ENCODE data around the gene CDK5RAP2. TPM values are rescaled to one million over a fixed set of nuclear protein-coding genes. Genes with fewer than 3 reads are reported as not detected.

Gene CDK5RAP2
- total and polyA plus RNA-seq, 2 donors (not counting 1 experiment from before 2014, with no cell fraction given): 17.7 to 48.6 TPM

- Histone ChIP-seq H3K4me1 (ENCODE audit: control insufficient read depth, extremely low read depth, insufficient read depth, low read length) (no peaks in the 10 kb centered on the region), H3K27ac (ENCODE audit: insufficient read depth, low read length) (no peak overlapping the region), H3K79me2 (ENCODE audit: control insufficient read depth, insufficient read depth, low read length) (no peaks in the 10 kb centered on the region), H3K36me3 (ENCODE audit: control insufficient read depth, insufficient read depth, low read length) (peaks cover 2% of the 10 kb centered on the region), H3K27me3 (ENCODE audit: control insufficient read depth, insufficient read depth, low read length) (no peaks in the 10 kb centered on the region), H3K9me3 (ENCODE audit: control insufficient read depth, insufficient read depth, low read depth, low read length) (no peaks in the 10 kb centered on the region), H2AFZ (ENCODE audit: low read length) (no peak overlapping the region), H3K4me2 (ENCODE audit: extremely low read depth, insufficient read depth, low read length) (no peak overlapping the region), H3K9ac (ENCODE audit: insufficient read depth, low read length) (no peak overlapping the region), H3K4me3 (replicated peaks in 1 of 4; ENCODE audit: control extremely low read depth in 1 of 4, insufficient read depth in 1 of 4, low read depth in 3 of 4, low read length in 4 of 4) (no peak overlapping the region), H4K20me1 (ENCODE audit: control insufficient read depth, extremely low read depth, insufficient read depth, low read length) (no peaks in the 10 kb centered on the region)
- no peak for TF ChIP-seq EZH2 (IDR thresholded peaks at IDR 0.05; ENCODE audit: low read length, missing control alignments)
- DNase-seq (ENCODE audit: low read depth in 2 of 2): no peak
These were observed 127.3 kb downstream of the CDK5RAP2 start for GRCh38 chr9:120452631-120453030.

DNA sequence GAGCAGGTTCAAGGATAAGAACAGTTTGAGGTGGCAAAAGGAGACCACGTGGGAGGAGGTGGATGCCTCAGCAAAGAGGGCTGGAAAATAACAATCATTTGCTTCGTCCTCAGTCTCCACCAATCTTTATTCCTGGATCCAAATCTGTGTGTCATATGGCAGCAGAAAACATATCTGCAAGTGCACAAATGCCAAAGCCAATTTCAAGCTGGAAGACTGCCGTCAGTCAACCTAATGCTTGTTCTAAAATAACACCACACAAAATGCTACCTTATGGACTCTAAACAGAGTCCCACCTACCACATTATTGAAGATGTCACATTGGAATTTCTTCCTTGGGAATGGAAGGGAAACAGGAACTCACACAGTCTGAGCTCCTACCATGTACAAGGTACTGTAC is 129.1 kb downstream of the CDK5RAP2 start:
- Histone ChIP-seq H3K36me3 (ENCODE audit: control insufficient read depth, insufficient read depth, low read length) (no peaks in the 10 kb centered on the region), H2AFZ (ENCODE audit: low read length) (no peak overlapping the region), H3K4me1 (ENCODE audit: control insufficient read depth, extremely low read depth, insufficient read depth, low read length) (no peaks in the 10 kb centered on the region), H3K9me3 (ENCODE audit: control insufficient read depth, insufficient read depth, low read depth, low read length) (no peaks in the 10 kb centered on the region), H3K27ac (ENCODE audit: insufficient read depth, low read length) (no peak overlapping the region), H3K79me2 (ENCODE audit: control insufficient read depth, insufficient read depth, low read length) (no peaks in the 10 kb centered on the region), H3K27me3 (ENCODE audit: control insufficient read depth, insufficient read depth, low read length) (no peaks in the 10 kb centered on the region), H4K20me1 (ENCODE audit: control insufficient read depth, extremely low read depth, insufficient read depth, low read length) (no peaks in the 10 kb centered on the region), H3K4me2 (ENCODE audit: extremely low read depth, insufficient read depth, low read length) (no peak overlapping the region), H3K4me3 (replicated peaks in 1 of 4; ENCODE audit: control extremely low read depth in 1 of 4, insufficient read depth in 1 of 4, low read depth in 3 of 4, low read length in 4 of 4) (no peak overlapping the region), H3K9ac (ENCODE audit: insufficient read depth, low read length) (no peak overlapping the region)
- DNase-seq (ENCODE audit: low read depth in 2 of 2): no peak
- TF ChIP-seq, protein P1, sequence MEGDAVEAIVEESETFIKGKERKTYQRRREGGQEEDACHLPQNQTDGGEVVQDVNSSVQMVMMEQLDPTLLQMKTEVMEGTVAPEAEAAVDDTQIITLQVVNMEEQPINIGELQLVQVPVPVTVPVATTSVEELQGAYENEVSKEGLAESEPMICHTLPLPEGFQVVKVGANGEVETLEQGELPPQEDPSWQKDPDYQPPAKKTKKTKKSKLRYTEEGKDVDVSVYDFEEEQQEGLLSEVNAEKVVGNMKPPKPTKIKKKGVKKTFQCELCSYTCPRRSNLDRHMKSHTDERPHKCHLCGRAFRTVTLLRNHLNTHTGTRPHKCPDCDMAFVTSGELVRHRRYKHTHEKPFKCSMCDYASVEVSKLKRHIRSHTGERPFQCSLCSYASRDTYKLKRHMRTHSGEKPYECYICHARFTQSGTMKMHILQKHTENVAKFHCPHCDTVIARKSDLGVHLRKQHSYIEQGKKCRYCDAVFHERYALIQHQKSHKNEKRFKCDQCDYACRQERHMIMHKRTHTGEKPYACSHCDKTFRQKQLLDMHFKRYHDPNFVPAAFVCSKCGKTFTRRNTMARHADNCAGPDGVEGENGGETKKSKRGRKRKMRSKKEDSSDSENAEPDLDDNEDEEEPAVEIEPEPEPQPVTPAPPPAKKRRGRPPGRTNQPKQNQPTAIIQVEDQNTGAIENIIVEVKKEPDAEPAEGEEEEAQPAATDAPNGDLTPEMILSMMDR (conservative IDR thresholded peaks at IDR 0.05 in 1 of 2, IDR thresholded peaks at IDR 0.05 in 1 of 2; ENCODE audit: low read depth in 1 of 2, low read length in 2 of 2): no peak
- TF ChIP-seq EZH2 (IDR thresholded peaks at IDR 0.05; ENCODE audit: low read length, missing control alignments): no peak

DNA sequence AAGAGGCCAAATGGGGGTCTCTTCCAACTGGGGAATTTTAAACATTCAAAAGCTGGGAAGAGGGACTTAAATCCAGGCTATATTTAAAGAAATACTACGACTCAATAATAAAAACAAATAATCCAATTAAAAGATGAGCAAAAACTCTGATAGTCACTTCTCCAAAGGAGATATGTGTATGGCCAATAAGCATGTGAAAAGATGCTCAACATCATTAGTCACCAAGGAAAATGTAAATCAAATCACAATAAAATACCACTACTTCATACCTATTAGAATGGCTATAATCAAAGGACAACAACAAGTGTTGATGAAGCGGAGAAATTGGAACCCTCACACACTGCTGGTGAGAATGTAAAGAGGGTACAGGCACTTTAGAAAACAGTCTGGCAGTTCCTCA is 130.4 kb downstream of the CDK5RAP2 start:
- TF ChIP-seq, protein P1 (conservative IDR thresholded peaks at IDR 0.05 in 1 of 2, IDR thresholded peaks at IDR 0.05 in 1 of 2; ENCODE audit: low read depth in 1 of 2, low read length in 2 of 2): no peak
- no peak for TF ChIP-seq EZH2 (IDR thresholded peaks at IDR 0.05; ENCODE audit: low read length, missing control alignments)
- Histone ChIP-seq H3K4me3 (replicated peaks in 1 of 4; ENCODE audit: control extremely low read depth in 1 of 4, insufficient read depth in 1 of 4, low read depth in 3 of 4, low read length in 4 of 4) (no peak overlapping the region), H2AFZ (ENCODE audit: low read length) (no peak overlapping the region), H3K9ac (ENCODE audit: insufficient read depth, low read length) (no peak overlapping the region), H3K79me2 (ENCODE audit: control insufficient read depth, insufficient read depth, low read length) (no peaks in the 10 kb centered on the region), H3K4me2 (ENCODE audit: extremely low read depth, insufficient read depth, low read length) (no peak overlapping the region), H3K4me1 (ENCODE audit: control insufficient read depth, extremely low read depth, insufficient read depth, low read length) (no peaks in the 10 kb centered on the region), H3K27ac (ENCODE audit: insufficient read depth, low read length) (no peak overlapping the region), H4K20me1 (ENCODE audit: control insufficient read depth, extremely low read depth, insufficient read depth, low read length) (no peaks in the 10 kb centered on the region), H3K27me3 (ENCODE audit: control insufficient read depth, insufficient read depth, low read length) (no peaks in the 10 kb centered on the region), H3K9me3 (ENCODE audit: control insufficient read depth, insufficient read depth, low read depth, low read length) (no peaks in the 10 kb centered on the region), H3K36me3 (ENCODE audit: control insufficient read depth, insufficient read depth, low read length) (no peaks in the 10 kb centered on the region)
- no peak for DNase-seq (ENCODE audit: low read depth in 2 of 2)

Data from fibroblast of lung (primary cell).